H1 (cell line): ENCODE results near the gene EFCAB6. TPM values are rescaled to one million over a fixed set of nuclear protein-coding genes. Genes with fewer than 3 reads are reported as not detected.
A peak's percentile ranks its signal among the peaks of the same experiment; 100 is the strongest.

Experiments used
- CTCF ChIA-PET: fragments of 300-600 bp; sonication (Branson Sonifier 250); formaldehyde crosslinking; loops from one replicate; lab custom pipeline; 2021; ENCODE audit not compliant: partially characterized antibody; lab: Charles Lee
- POLR2A ChIA-PET: fragments of 300-600 bp; sonication (Branson Sonifier 250); formaldehyde crosslinking; loops from one replicate; lab custom pipeline; 2021; ENCODE audit warnings: inconsistent platforms; ENCODE audit not compliant: partially characterized antibody; lab: Charles Lee
- DNase-seq, 2 experiments: peaks; one replicate each; pipeline versions ENCODE4 v3.0.0 to v3.0.0-alpha.2; 2010 to 2022; ENCODE audit warnings: low spot score in 2 of 2, low read depth in 1 of 2, mixed read lengths in 1 of 2
- FAIRE-seq: peaks from 2 replicates; lab custom pipeline; 2011; peaks lifted over from hg19 to GRCh38; lab: Jason Lieb, UNC
- H2AFZ ChIP-seq: 2 replicates; pipeline ENCODE4 v1.8.1; 2012; ENCODE audit warnings: low read length, inconsistent platforms
- H2AK5ac ChIP-seq: 2 replicates; pipeline ENCODE4 v1.6.1; 2013; ENCODE audit warnings: low read depth, low read length
- H2BK120ac ChIP-seq: replicated peaks from 2 replicates; pipeline ENCODE3; 2013; ENCODE audit warnings: low read depth, low read length, inconsistent platforms
- H2BK12ac ChIP-seq: 2 replicates; pipeline ENCODE4 v1.6.1; 2013; ENCODE audit warnings: low read depth, low read length
- H2BK15ac ChIP-seq: 2 replicates; pipeline ENCODE4 v1.6.1; 2013; ENCODE audit warnings: low read length
- H2BK20ac ChIP-seq: 2 replicates; pipeline ENCODE4 v1.6.1; 2013; ENCODE audit warnings: low read length
- H2BK5ac ChIP-seq: 2 replicates; pipeline ENCODE4 v1.6.1; 2013; ENCODE audit warnings: low read depth, low read length
- H3K14ac ChIP-seq: 2 replicates; pipeline ENCODE4 v1.6.1; 2013; ENCODE audit warnings: inconsistent platforms; ENCODE audit not compliant: insufficient read length
- H3K18ac ChIP-seq: 2 replicates; pipeline ENCODE4 v1.6.1; 2013; ENCODE audit warnings: low read length; ENCODE audit errors: extremely low read depth
- H3K23ac ChIP-seq: 2 replicates; pipeline ENCODE4 v1.6.1; 2013; ENCODE audit warnings: inconsistent platforms; ENCODE audit not compliant: insufficient read length
- H3K23me2 ChIP-seq: 2 replicates; pipeline ENCODE4 v1.6.1; 2013; ENCODE audit warnings: low read depth, low read length
- H3K27ac ChIP-seq: 2 replicates; pipeline ENCODE4 v1.6.1; 2011; ENCODE audit warnings: low read depth, low read length, inconsistent platforms
- H3K27me3 ChIP-seq, 4 experiments: replicated peaks in 1 of 4; 1 replicate in 1 of 4; 2 replicates in 3 of 4; pipeline versions ENCODE4 v1.6.1 to v1.8.1; 2011 to 2013; ENCODE audit warnings: low read length in 3 of 4, mild to moderate bottlenecking in 3 of 4, inconsistent platforms in 2 of 4, mixed read lengths in 2 of 4, moderate library complexity in 1 of 4; ENCODE audit not compliant: control insufficient read depth in 3 of 4, insufficient read depth in 3 of 4; ENCODE audit errors: extremely low read depth in 1 of 4
- H3K36me3 ChIP-seq, 4 experiments: 2 replicates each; pipeline versions ENCODE4 v1.6.1 to v1.8.1; 2011 to 2013; ENCODE audit warnings: mild to moderate bottlenecking in 4 of 4, low read length in 3 of 4, moderate library complexity in 2 of 4, control low read depth in 1 of 4, inconsistent platforms in 1 of 4; ENCODE audit not compliant: insufficient read depth in 4 of 4, control insufficient read depth in 2 of 4
- H3K4ac ChIP-seq: replicated peaks from 2 replicates; pipeline ENCODE3; 2013; ENCODE audit warnings: low read length, low read depth, mixed read lengths, inconsistent platforms; ENCODE audit not compliant: insufficient read length
- H3K4me1 ChIP-seq, 4 experiments: replicated peaks in 1 of 4; 1 replicate in 1 of 4; 2 replicates in 3 of 4; pipeline versions ENCODE4 v1.6.1 to v1.8.1; 2011 to 2013; ENCODE audit warnings: low read length in 3 of 4, inconsistent platforms in 2 of 4, mixed read lengths in 1 of 4; ENCODE audit not compliant: insufficient read depth in 4 of 4, control insufficient read depth in 3 of 4
- H3K4me2 ChIP-seq, 2 experiments: 2 replicates each; pipeline versions ENCODE4 v1.6.1 to v1.8.1; 2011 to 2013; ENCODE audit warnings: low read depth in 2 of 2, low read length in 2 of 2, control low read depth in 1 of 2, inconsistent platforms in 1 of 2, mild to moderate bottlenecking in 1 of 2; ENCODE audit not compliant: insufficient read depth in 1 of 2
- H3K4me3 ChIP-seq, 4 experiments: fragments of 200-600, 300-600 bp in 1 of 4; sonication (generic), shearing (Covaris generic), sonication (Bioruptor Twin) in 1 of 4; 2 replicates each; pipeline versions ENCODE4 v1.5.1 to v1.8.1; 2011 to 2016; ENCODE audit warnings: low read length in 4 of 4, low read depth in 3 of 4, control low read depth in 2 of 4, inconsistent platforms in 2 of 4, mild to moderate bottlenecking in 2 of 4, mixed read lengths in 1 of 4, moderate library complexity in 1 of 4; ENCODE audit not compliant: insufficient read depth in 2 of 4; ENCODE audit errors: extremely low read depth in 1 of 4
- H3K56ac ChIP-seq: replicated peaks from 2 replicates; pipeline ENCODE3; 2013; ENCODE audit warnings: low read depth, mild to moderate bottlenecking, mixed read lengths, low read length, inconsistent platforms; ENCODE audit not compliant: insufficient read length
- H3K79me1 ChIP-seq: 2 replicates; pipeline ENCODE4 v1.6.1; 2013; ENCODE audit warnings: low read depth, low read length, control low read depth
- H3K79me2 ChIP-seq, 2 experiments: 2 replicates each; pipeline versions ENCODE4 v1.6.1 to v1.8.1; 2012 to 2013; ENCODE audit warnings: low read length in 2 of 2, mild to moderate bottlenecking in 2 of 2, inconsistent platforms in 1 of 2; ENCODE audit not compliant: insufficient read depth in 2 of 2, control insufficient read depth in 1 of 2
- H3K9ac ChIP-seq, 4 experiments: replicated peaks in 1 of 4; 1 replicate in 1 of 4; 2 replicates in 3 of 4; pipeline versions ENCODE4 v1.6.1 to v1.8.1; 2011 to 2013; ENCODE audit warnings: low read depth in 3 of 4, low read length in 3 of 4, control low read depth in 2 of 4, mild to moderate bottlenecking in 2 of 4, moderate library complexity in 2 of 4, inconsistent platforms in 1 of 4; ENCODE audit errors: extremely low read depth in 1 of 4
- H3K9me3 ChIP-seq, 2 experiments: 2 replicates each; pipeline versions ENCODE4 v1.6.1 to v1.8.1; 2012 to 2013; ENCODE audit warnings: mild to moderate bottlenecking in 2 of 2, moderate library complexity in 2 of 2, control low read depth in 1 of 2, inconsistent platforms in 1 of 2, low read depth in 1 of 2, low read length in 1 of 2, mixed read lengths in 1 of 2; ENCODE audit not compliant: insufficient read depth in 2 of 2
- H4K20me1 ChIP-seq, 2 experiments: replicated peaks in 1 of 2; 2 replicates each; pipeline versions ENCODE3 to v1.8.1; 2011 to 2013; ENCODE audit warnings: inconsistent platforms in 2 of 2, low read length in 2 of 2, mild to moderate bottlenecking in 1 of 2; ENCODE audit not compliant: insufficient read depth in 2 of 2, control insufficient read depth in 1 of 2
- H4K5ac ChIP-seq: 2 replicates; pipeline ENCODE4 v1.6.1; 2013; ENCODE audit warnings: low read length, low read depth, mixed read lengths, inconsistent platforms; ENCODE audit not compliant: insufficient read length
- H4K8ac ChIP-seq: 2 replicates; pipeline ENCODE4 v1.8.0; 2013; ENCODE audit warnings: mild to moderate bottlenecking, moderate library complexity, low read length, inconsistent platforms; ENCODE audit not compliant: insufficient read depth; ENCODE audit errors: extremely low read depth
- H4K91ac ChIP-seq: replicated peaks from 2 replicates; pipeline ENCODE3; 2013; ENCODE audit warnings: low read length, mixed read lengths, inconsistent platforms; ENCODE audit not compliant: insufficient read length
- MAFK ChIP-seq: IDR thresholded peaks from 2 replicates; pipeline ENCODE4 v1.6.1; 2012; ENCODE audit warnings: low read depth, mild to moderate bottlenecking, improper control_type of control experiment, low read length
- PHF8 ChIP-seq: fragments of 200-600 bp; sonication (generic); conservative IDR thresholded peaks from 2 replicates; pipeline ENCODE4 v1.7.1; 2012; ENCODE audit warnings: low read depth, mild to moderate bottlenecking, inconsistent platforms, low read length, moderate library complexity
- WGBS, 2 experiments: shearing (Covaris generic) in 1 of 2; methylation state at CpG; one replicate each; pipeline versions ENCODE4 v1.1.6 to v1.1.7; 2013 to 2015; ENCODE audit warnings: low lambda C conversion rate in 2 of 2, mixed read lengths in 2 of 2, inconsistent platforms in 1 of 2, low coverage in 1 of 2, missing lambda C conversion rate in 1 of 2; ENCODE audit not compliant: insufficient replicate concordance in 2 of 2, insufficient coverage in 1 of 2, insufficient read length in 1 of 2; ENCODE audit errors: extremely low coverage in 1 of 2, missing lambda C conversion rate in 1 of 2; 5-methylcytosine and 5-hydroxymethylcytosine counted together
- polyA plus RNA-seq, 7 experiments: library from polyadenylated mRNA; depleted of rRNA in 3 of 7; stranded (reverse) in 5 of 7; unstranded in 2 of 7; fragments of >200 nt in 5 of 7; fragments of 200-250 nt in 2 of 7; gene quantifications; 1 replicate in 5 of 7; 2 replicates in 1 of 7; 4 replicates in 1 of 7; pipeline versions ENCODE4 v1.2.1 to v1.2.3, GENCODE V29; 2011 to 2013; ENCODE audit warnings: missing spikeins in 2 of 7, mixed read lengths in 2 of 7
- total RNA-seq: library from RNA; stranded (reverse); fragmentation: NEBNext Ultra II Directional; extraction: Animal tissue kit (Norgen Biotek cat#: 25700); gene quantifications from 2 replicates; pipeline ENCODE4 v1.2.1, GENCODE V29; 2021

Gene EFCAB6
- total and polyA plus RNA-seq, 2 of the 8 experiments (the other 6 are each of a cell fraction or from before 2014, with no cell fraction given), result 0.32 to 1.7 TPM

DNA sequence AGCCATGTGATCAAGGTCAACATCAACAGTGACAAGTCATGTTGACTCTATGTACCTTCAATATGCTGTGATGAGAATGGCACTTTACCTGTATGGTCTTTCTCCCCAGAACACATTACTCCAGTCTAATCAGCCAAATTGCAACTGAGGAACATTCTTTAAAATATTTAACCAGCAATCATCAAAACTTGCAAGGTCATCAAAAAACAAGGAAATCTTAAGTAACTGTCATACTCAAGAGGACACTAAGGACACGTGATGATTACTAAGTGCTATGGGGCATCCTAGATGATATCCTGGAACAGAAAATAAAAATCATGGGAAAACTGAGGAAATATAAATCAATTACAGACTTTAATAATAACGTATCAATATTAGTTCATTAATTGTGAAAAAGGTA, 118.9 kb downstream of the EFCAB6 start:
- no peaks in the 10 kb centered on the region for H4K20me1 ChIP-seq
- FAIRE-seq, result no peak

More for the DNA sequence above, 118.9 kb downstream of the EFCAB6 start:
- H3K36me3 ChIP-seq, result no peaks in the 10 kb centered on the region
- TF ChIP-seq MAFK (peak; percentile 93), PHF8 (no peak)
- H3K4me2 ChIP-seq, result no peak overlapping the region
- no peak overlapping the region for H2BK20ac ChIP-seq
- no peak overlapping the region for H3K27ac ChIP-seq
- no peak overlapping the region for H3K14ac ChIP-seq
- H4K91ac ChIP-seq, result no peak overlapping the region
- H2AK5ac ChIP-seq, result no peak overlapping the region
- no peak overlapping the region for H3K4me3 ChIP-seq
- no peaks in the 10 kb centered on the region for H3K27me3 ChIP-seq
- no peak overlapping the region for H4K5ac ChIP-seq
- no peak overlapping the region for H3K18ac ChIP-seq
- H3K79me2 ChIP-seq, result no peaks in the 10 kb centered on the region
- H2BK5ac ChIP-seq, result no peak overlapping the region
- DNase-seq, result no peak
- no peak overlapping the region for H3K23ac ChIP-seq
- H3K9ac ChIP-seq, result no peak overlapping the region
- no peak overlapping the region for H2BK12ac ChIP-seq
- no peaks in the 10 kb centered on the region for H3K79me1 ChIP-seq
- POLR2A ChIA-PET, result no interaction called here
- WGBS, 2 experiments, result 91% methylated on average over 2 of the region's 2 CpGs; no CpG with 5 or more reads in 1 of the 2 experiments
- no peak overlapping the region for H3K56ac ChIP-seq
- no peaks in the 10 kb centered on the region for H3K23me2 ChIP-seq
- H3K9me3 ChIP-seq, result no peaks in the 10 kb centered on the region
- H3K4me1 ChIP-seq, result no peaks in the 10 kb centered on the region
- H2BK120ac ChIP-seq, result no peak overlapping the region
- H3K4ac ChIP-seq, result no peak overlapping the region
- H2BK15ac ChIP-seq, result no peak overlapping the region
- CTCF ChIA-PET, result no interaction called here
- no peak overlapping the region for H2AFZ ChIP-seq
- no peak overlapping the region for H4K8ac ChIP-seq
